HepG2 (cell line): Measurements from ENCODE around the gene PPP1CB. TPM values are rescaled to one million over a fixed set of nuclear protein-coding genes. Genes with fewer than 3 reads are reported as not detected.
A peak's percentile ranks its signal among the peaks of the same experiment; 100 is the strongest.

Source experiments
- ATAC-seq: fragments of 200-7000 bp; cut with Tn5 transposase; 3 replicates; pipeline ENCODE4 v1.9.1; 2020; ENCODE audit warnings: mild to moderate bottlenecking, moderate library complexity
- BruUV-seq: library from RNA; stranded (reverse); fragments of 400-500 nt; replicated peaks from 2 replicates; lab custom pipeline; 2021; lab: Mats Ljungman, UMichigan
- CTCF ChIA-PET: fragments of 300-600 bp; formaldehyde crosslinking; extraction: SDS; loops from one replicate; lab custom pipeline; 2021; ENCODE audit warnings: low total read pairs, inconsistent platforms, low intra/inter-chr PET ratio; lab: Yijun Ruan, JAX
- POLR2A ChIA-PET: fragments of 350-600 bp; sonication (Branson Sonifier 250); formaldehyde crosslinking; loops from one replicate; lab custom pipeline; 2020; ENCODE audit warnings: antibody characterized with exemption, inconsistent platforms; lab: Yijun Ruan, JAX
- DNase-seq: peaks from one replicate; pipeline ENCODE4 v3.0.0-alpha.2; 2015; ENCODE audit warnings: low spot score
- FAIRE-seq: peaks from 3 replicates; lab custom pipeline; 2011; peaks lifted over from hg19 to GRCh38; lab: Jason Lieb, UNC
- H2AFZ ChIP-seq: one replicate; pipeline ENCODE4 v1.6.1; 2011; ENCODE audit warnings: low read length, inconsistent platforms
- H3K27ac ChIP-seq: fragments of 300-600 bp; 3 replicates; pipeline ENCODE4 v1.8.0; 2011; ENCODE audit warnings: mixed run types, mild to moderate bottlenecking, mixed read lengths, low read length, inconsistent platforms; ENCODE audit not compliant: insufficient read depth; ENCODE audit errors: extremely low read length
- H3K27me3 ChIP-seq, 2 experiments: fragments of 200-600 bp in 1 of 2; 2 replicates in 1 of 2; 3 replicates in 1 of 2; pipeline versions ENCODE4 v1.6.0 to v1.8.0; 2011; ENCODE audit warnings: low read length in 2 of 2, mild to moderate bottlenecking in 2 of 2, moderate library complexity in 2 of 2, inconsistent platforms in 1 of 2; ENCODE audit not compliant: insufficient read depth in 2 of 2, control insufficient read depth in 1 of 2
- H3K36me3 ChIP-seq, 2 experiments: fragments of 200-600 bp in 1 of 2; replicated peaks in 1 of 2; 2 replicates in 1 of 2; 3 replicates in 1 of 2; pipeline versions ENCODE4 v1.5.1 to v1.8.0; 2011; ENCODE audit warnings: low read length in 2 of 2, inconsistent platforms in 1 of 2; ENCODE audit not compliant: insufficient read depth in 2 of 2, control insufficient read depth in 1 of 2
- H3K4me1 ChIP-seq: 2 replicates; pipeline ENCODE4 v1.5.1; 2012; ENCODE audit warnings: low read length, inconsistent platforms; ENCODE audit not compliant: insufficient read depth
- H3K4me2 ChIP-seq: 2 replicates; pipeline ENCODE4 v1.6.0; 2011; ENCODE audit warnings: low read depth, low read length, inconsistent platforms
- H3K4me3 ChIP-seq, 3 experiments: fragments of 200-600 bp in 1 of 3; sonication (generic), shearing (Covaris generic) in 1 of 3; replicated peaks in 1 of 3; 2 replicates each; pipeline ENCODE4 v1.5.1; 2011 to 2016; ENCODE audit warnings: low read length in 3 of 3, inconsistent platforms in 2 of 3, low read depth in 2 of 3, mild to moderate bottlenecking in 2 of 3, control low read depth in 1 of 3, mixed read lengths in 1 of 3; ENCODE audit not compliant: insufficient read depth in 1 of 3
- H3K79me2 ChIP-seq: one replicate; pipeline ENCODE4 v1.6.1; 2011; ENCODE audit warnings: low read length, inconsistent platforms; ENCODE audit not compliant: insufficient read depth
- H3K9ac ChIP-seq: 2 replicates; pipeline ENCODE4 v1.6.0; 2011; ENCODE audit warnings: mild to moderate bottlenecking, low read depth, low read length, inconsistent platforms; ENCODE audit not compliant: insufficient read depth
- H3K9me3 ChIP-seq: 2 replicates; pipeline ENCODE4 v1.5.1; 2012; ENCODE audit warnings: mild to moderate bottlenecking, low read length
- H4K20me1 ChIP-seq: 2 replicates; pipeline ENCODE4 v1.6.0; 2011; ENCODE audit warnings: inconsistent platforms, mild to moderate bottlenecking, low read length, moderate library complexity; ENCODE audit not compliant: insufficient read depth
- CBX5 ChIP-seq: sonication (generic); formaldehyde crosslinking; IDR thresholded peaks from 2 replicates; pipeline ENCODE4 v1.4.0; 2020; ENCODE audit warnings: missing genetic modification reagents, borderline replicate concordance
- HCFC1 ChIP-seq: fragments of 150-350 bp; IDR thresholded peaks from 2 replicates; pipeline ENCODE4 v1.6.1; 2014; ENCODE audit warnings: low read depth, low read length
- HDAC2 ChIP-seq: sonication (generic); formaldehyde crosslinking; IDR thresholded peaks from 2 replicates; pipeline ENCODE4 v1.4.0; 2020; ENCODE audit warnings: missing genetic modification reagents
- NFATC3 ChIP-seq: sonication (generic); formaldehyde crosslinking; IDR thresholded peaks from 2 replicates; pipeline ENCODE4 v1.5.1; 2020; ENCODE audit warnings: mild to moderate bottlenecking, missing genetic modification reagents
- RBM39 ChIP-seq: fragments of 200-400 bp; formaldehyde crosslinking; IDR thresholded peaks from one replicate; pipeline ENCODE4 v1.6.1; 2018; ENCODE audit warnings: antibody characterized with exemption, mild to moderate bottlenecking, low read depth, low read length; ENCODE audit not compliant: poor library complexity, severe bottlenecking
- RFX3 ChIP-seq: IDR thresholded peaks from 2 replicates; pipeline ENCODE4 v1.6.1; 2016; ENCODE audit warnings: missing biosample characterization, missing genetic modification reagents
- RFXANK ChIP-seq: IDR thresholded peaks from 2 replicates; pipeline ENCODE4 v1.6.1; 2016
- TEAD3 ChIP-seq: optimal IDR thresholded peaks from 2 replicates; pipeline ENCODE3; 2016; ENCODE audit warnings: borderline replicate concordance
- ZC3H13 ChIP-seq: sonication (generic); formaldehyde crosslinking; IDR thresholded peaks from 2 replicates; pipeline ENCODE4 v1.8.1; 2023; ENCODE audit warnings: mild to moderate bottlenecking, missing genetic modification reagents, moderate library complexity
- ZNF12 ChIP-seq: sonication (generic); formaldehyde crosslinking; IDR thresholded peaks from 2 replicates; pipeline ENCODE4 v1.5.0; 2020; ENCODE audit warnings: missing genetic modification reagents
- ZNF703 ChIP-seq: sonication (generic); formaldehyde crosslinking; IDR thresholded peaks from 2 replicates; pipeline ENCODE4 v1.5.1; 2020; ENCODE audit warnings: missing genetic modification reagents, mild to moderate bottlenecking, moderate library complexity, borderline replicate concordance
- WGBS: methylation state at CpG from one replicate; pipeline ENCODE4 v1.1.6; 2017; ENCODE audit warnings: low lambda C conversion rate; 5-methylcytosine and 5-hydroxymethylcytosine counted together
- in situ Hi-C: cut with HindIII; loops from 2 replicates; pipeline ENCODE4 v1.10.0; 2017; ENCODE audit warnings: low pct_unique_long_range_greater_than_20kb; ENCODE audit not compliant: extremely low pct_ligation_motif_present
- intact Hi-C: fragments of 100-400 bp; cut with micrococcal nuclease; formaldehyde crosslinking; loops from one replicate; pipeline ENCODE4 v1.10.0; 2022; ENCODE audit not compliant: unreplicated experiment
- polyA plus RNA-seq, 8 experiments: library from polyadenylated mRNA; depleted of rRNA in 3 of 8; stranded (reverse) in 7 of 8; unstranded in 1 of 8; fragments of >200 nt; fragmentation: Illumina TruSeq in 4 of 8; extraction: Trizol in 4 of 8; gene quantifications; 2 replicates each; pipeline versions ENCODE4 v1.2.1 to v1.2.3, GENCODE V29; 2011 to 2016; ENCODE audit warnings: low read depth in 4 of 8, missing spikeins in 1 of 8, mixed read lengths in 1 of 8; ENCODE audit not compliant: insufficient read depth in 1 of 8
- total RNA-seq, 5 experiments: library from RNA; depleted of rRNA; stranded (reverse); fragments of >200 nt; fragmentation: Illumina TruSeq; extraction: Trizol; gene quantifications; 2 replicates each; pipeline ENCODE4 v1.2.3, GENCODE V29; 2016; ENCODE audit warnings: low read depth in 1 of 5
- TF ChIP-seq, protein P1 (sequence below): sonication (generic); formaldehyde crosslinking; IDR thresholded peaks from 2 replicates; pipeline ENCODE4 v1.9.0; 2022; ENCODE audit warnings: missing genetic modification reagents, mild to moderate bottlenecking, borderline replicate concordance
- TF ChIP-seq, protein P2 (sequence below): sonication (generic); formaldehyde crosslinking; IDR thresholded peaks from 2 replicates; pipeline ENCODE4 v1.5.0; 2020; ENCODE audit warnings: mild to moderate bottlenecking, missing genetic modification reagents
- TF ChIP-seq, protein P3 (sequence below): sonication (generic); formaldehyde crosslinking; conservative IDR thresholded peaks from 2 replicates; pipeline ENCODE4 v1.4.0; 2020; ENCODE audit warnings: missing genetic modification reagents

The PPP1CB gene
- total and polyA plus RNA-seq, 2 of the 13 experiments (the other 11 are each of a cell fraction or from before 2014, with no cell fraction given) = 46.9 to 109 TPM

DNA sequence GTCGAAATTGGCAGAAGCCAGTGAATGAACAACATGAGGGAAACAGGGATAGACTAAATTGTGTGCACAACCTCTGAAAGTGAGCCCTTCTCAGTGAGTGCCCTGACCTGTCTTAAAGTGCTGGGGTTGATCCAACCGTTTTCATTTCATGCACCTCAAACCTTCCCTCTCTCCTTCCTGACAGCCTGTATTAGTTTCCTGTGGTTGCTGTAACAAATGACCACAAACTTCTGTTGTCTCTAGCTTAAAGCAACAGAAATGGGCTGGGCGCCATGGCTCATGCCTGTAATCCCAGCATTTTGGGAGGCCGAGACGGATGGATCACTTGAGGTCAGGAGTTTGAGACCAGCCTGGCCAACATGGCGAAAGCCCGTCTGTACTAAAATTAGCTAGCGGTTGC lies 48.8 kb upstream of the PPP1CB start (continued):
- TF ChIP-seq CBX5 (CRISPR knock-in tag) (no peak), ZNF12 (CRISPR knock-in tag) (peak; percentile 95), RFX3 (no peak)
- TF ChIP-seq, protein P1, sequence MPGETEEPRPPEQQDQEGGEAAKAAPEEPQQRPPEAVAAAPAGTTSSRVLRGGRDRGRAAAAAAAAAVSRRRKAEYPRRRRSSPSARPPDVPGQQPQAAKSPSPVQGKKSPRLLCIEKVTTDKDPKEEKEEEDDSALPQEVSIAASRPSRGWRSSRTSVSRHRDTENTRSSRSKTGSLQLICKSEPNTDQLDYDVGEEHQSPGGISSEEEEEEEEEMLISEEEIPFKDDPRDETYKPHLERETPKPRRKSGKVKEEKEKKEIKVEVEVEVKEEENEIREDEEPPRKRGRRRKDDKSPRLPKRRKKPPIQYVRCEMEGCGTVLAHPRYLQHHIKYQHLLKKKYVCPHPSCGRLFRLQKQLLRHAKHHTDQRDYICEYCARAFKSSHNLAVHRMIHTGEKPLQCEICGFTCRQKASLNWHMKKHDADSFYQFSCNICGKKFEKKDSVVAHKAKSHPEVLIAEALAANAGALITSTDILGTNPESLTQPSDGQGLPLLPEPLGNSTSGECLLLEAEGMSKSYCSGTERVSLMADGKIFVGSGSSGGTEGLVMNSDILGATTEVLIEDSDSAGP (CRISPR knock-in tag) = 0 out of 2 replicates have a peak, but pooled peaks have one; percentile 34
- TF ChIP-seq, protein P2, sequence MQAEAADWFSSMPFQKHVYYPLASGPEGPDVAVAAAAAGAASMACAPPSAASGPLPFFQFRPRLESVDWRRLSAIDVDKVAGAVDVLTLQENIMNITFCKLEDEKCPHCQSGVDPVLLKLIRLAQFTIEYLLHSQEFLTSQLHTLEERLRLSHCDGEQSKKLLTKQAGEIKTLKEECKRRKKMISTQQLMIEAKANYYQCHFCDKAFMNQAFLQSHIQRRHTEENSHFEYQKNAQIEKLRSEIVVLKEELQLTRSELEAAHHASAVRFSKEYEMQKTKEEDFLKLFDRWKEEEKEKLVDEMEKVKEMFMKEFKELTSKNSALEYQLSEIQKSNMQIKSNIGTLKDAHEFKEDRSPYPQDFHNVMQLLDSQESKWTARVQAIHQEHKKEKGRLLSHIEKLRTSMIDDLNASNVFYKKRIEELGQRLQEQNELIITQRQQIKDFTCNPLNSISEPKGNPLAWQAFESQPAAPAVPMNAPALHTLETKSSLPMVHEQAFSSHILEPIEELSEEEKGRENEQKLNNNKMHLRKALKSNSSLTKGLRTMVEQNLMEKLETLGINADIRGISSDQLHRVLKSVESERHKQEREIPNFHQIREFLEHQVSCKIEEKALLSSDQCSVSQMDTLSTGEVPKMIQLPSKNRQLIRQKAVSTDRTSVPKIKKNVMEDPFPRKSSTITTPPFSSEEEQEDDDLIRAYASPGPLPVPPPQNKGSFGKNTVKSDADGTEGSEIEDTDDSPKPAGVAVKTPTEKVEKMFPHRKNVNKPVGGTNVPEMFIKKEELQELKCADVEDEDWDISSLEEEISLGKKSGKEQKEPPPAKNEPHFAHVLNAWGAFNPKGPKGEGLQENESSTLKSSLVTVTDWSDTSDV (CRISPR knock-in tag) = no peak

DNA sequence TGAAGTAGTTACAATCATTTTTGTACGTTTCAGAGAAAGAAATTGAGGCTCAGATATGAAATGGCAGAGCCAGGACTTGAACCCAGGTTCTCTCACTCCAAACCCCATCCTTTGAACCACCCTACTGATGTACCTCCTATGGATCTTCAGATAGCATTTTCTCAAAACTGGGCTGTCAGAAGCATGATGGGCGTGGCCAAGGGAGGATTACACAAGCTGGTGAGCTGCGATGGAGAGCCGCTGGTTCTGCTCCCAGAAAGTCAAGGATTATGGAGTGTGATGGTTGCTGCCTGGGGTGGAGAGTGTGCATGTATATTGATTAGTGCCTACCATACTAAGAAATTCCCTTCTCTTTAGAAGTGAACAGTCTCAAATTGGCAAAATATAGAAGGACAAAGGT lies 47.0 kb upstream of the PPP1CB start:
- no peak overlapping the region for H2AFZ ChIP-seq
- ATAC-seq = no peak
- H3K4me1 ChIP-seq = peaks cover 30% of the 10 kb centered on the region
- no peaks in the 10 kb centered on the region for H3K9me3 ChIP-seq
- H3K36me3 ChIP-seq = no peaks in the 10 kb centered on the region
- ChIA-PET CTCF (no interaction called here), POLR2A (no interaction called here)
- intact Hi-C loops (no loop called here), in situ Hi-C loops (no loop called here)
- H3K9ac ChIP-seq = no peak overlapping the region
- no TSS peak for BruUV-seq
- H3K4me2 ChIP-seq = no peak overlapping the region
- no peak overlapping the region for H3K4me3 ChIP-seq
- H3K27ac ChIP-seq = no peak overlapping the region
- TF ChIP-seq RFXANK (no peak), ZNF703 (no peak), NFATC3 (CRISPR knock-in tag) (no peak), ZC3H13 (CRISPR knock-in tag) (no peak), HDAC2 (CRISPR knock-in tag) (no peak), RBM39 (no peak), TEAD3 (CRISPR knock-in tag) (no peak), HCFC1 (no peak)
- TF ChIP-seq, protein P3, sequence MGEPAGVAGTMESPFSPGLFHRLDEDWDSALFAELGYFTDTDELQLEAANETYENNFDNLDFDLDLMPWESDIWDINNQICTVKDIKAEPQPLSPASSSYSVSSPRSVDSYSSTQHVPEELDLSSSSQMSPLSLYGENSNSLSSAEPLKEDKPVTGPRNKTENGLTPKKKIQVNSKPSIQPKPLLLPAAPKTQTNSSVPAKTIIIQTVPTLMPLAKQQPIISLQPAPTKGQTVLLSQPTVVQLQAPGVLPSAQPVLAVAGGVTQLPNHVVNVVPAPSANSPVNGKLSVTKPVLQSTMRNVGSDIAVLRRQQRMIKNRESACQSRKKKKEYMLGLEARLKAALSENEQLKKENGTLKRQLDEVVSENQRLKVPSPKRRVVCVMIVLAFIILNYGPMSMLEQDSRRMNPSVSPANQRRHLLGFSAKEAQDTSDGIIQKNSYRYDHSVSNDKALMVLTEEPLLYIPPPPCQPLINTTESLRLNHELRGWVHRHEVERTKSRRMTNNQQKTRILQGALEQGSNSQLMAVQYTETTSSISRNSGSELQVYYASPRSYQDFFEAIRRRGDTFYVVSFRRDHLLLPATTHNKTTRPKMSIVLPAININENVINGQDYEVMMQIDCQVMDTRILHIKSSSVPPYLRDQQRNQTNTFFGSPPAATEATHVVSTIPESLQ (CRISPR knock-in tag) = no peak
- no peaks in the 10 kb centered on the region; a peak in 1 of 5 replicates for H3K27me3 ChIP-seq
- 11% methylated on average over 4 of the region's 4 CpGs for WGBS
- no peak for DNase-seq
- H3K79me2 ChIP-seq = no peaks in the 10 kb centered on the region
- no peak for FAIRE-seq
- no peaks in the 10 kb centered on the region for H4K20me1 ChIP-seq
